Colonic mucosa (tissue), 4 donors: Measurements from ENCODE around the gene TNIK. TPM values are rescaled to one million over a fixed set of nuclear protein-coding genes. Genes with fewer than 3 reads are reported as not detected.

Source experiments
- DNase-seq: peaks from one replicate; pipeline ENCODE4 v3.0.0-alpha.2; 2020
- H3K27ac ChIP-seq: fragments of 200-600 bp; one replicate; pipeline ENCODE4 v1.8.0; 2021
- H3K27me3 ChIP-seq: fragments of 200-600 bp; one replicate; pipeline ENCODE4 v1.8.0; 2021
- H3K36me3 ChIP-seq: fragments of 200-600 bp; one replicate; pipeline ENCODE4 v1.8.0; 2021
- H3K4me1 ChIP-seq: fragments of 200-600 bp; one replicate; pipeline ENCODE4 v1.8.0; 2021; ENCODE audit warnings: mild to moderate bottlenecking
- H3K4me3 ChIP-seq: fragments of 200-600 bp; one replicate; pipeline ENCODE4 v1.8.0; 2021
- H3K9ac ChIP-seq, 2 donors: one replicate each; pipeline ENCODE4 v1.7.0; 2013; ENCODE audit warnings: control low read depth in 2 of 2, low read depth in 2 of 2, low read length in 2 of 2
- H3K9me3 ChIP-seq: fragments of 200-600 bp; one replicate; pipeline ENCODE4 v1.8.0; 2021
- intact Hi-C: fragments of 100-400 bp; cut with DNase I; formaldehyde crosslinking; loops from one replicate; pipeline ENCODE4 v1.14.1; 2022
- total RNA-seq, 2 donors: library from RNA; stranded (reverse); fragmentation: NEBNext Ultra II Directional in 1 of 2; extraction: Animal tissue kit (Norgen Biotek cat#: 25700) in 1 of 2; gene quantifications; one replicate each; pipeline ENCODE4 v1.2.1, GENCODE V29; 2021
- TF ChIP-seq, protein P1 (sequence below): fragments of 200-600 bp; IDR thresholded peaks from one replicate; pipeline ENCODE4 v1.8.0; 2022; ENCODE audit warnings: antibody characterized with exemption, mild to moderate bottlenecking
- donor health status: healthy.
- donor health status: DM: no; HTN: no; CAD: no.
- donor health status: DM: no; HTN: no; CAD: no.

Gene TNIK
- total RNA-seq, 2 donors from 2014 or later: 19.9 to 30.9 TPM

DNA sequence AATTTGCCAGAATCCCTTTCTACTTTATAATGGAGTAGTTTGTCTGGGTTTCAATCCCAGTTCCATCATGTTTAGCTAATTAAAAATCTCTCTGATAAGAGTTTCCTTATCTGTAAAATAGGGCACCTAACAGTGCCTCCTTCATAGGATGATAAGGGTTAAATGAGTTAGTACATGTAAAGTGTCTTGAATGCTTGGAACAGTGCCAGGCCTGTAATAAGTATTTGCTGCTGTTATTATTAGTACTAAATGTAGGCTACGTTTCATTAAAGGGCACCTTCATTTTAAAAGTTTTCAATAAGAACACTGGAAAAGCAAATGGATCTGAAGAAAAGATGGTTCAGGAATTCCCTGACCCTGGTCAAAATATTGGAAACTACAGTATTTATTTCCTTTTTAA lies 421.9 kb downstream of the TNIK start:
- intact Hi-C loops: no loop called here
- Histone ChIP-seq H3K36me3 (no peaks in the 10 kb centered on the region), H3K27ac (no peak overlapping the region), H3K9ac (no peak overlapping the region), H3K4me1 (no peaks in the 10 kb centered on the region), H3K9me3 (no peaks in the 10 kb centered on the region), H3K27me3 (no peaks in the 10 kb centered on the region), H3K4me3 (no peak overlapping the region)
- DNase-seq: no peak
- TF ChIP-seq, protein P1, sequence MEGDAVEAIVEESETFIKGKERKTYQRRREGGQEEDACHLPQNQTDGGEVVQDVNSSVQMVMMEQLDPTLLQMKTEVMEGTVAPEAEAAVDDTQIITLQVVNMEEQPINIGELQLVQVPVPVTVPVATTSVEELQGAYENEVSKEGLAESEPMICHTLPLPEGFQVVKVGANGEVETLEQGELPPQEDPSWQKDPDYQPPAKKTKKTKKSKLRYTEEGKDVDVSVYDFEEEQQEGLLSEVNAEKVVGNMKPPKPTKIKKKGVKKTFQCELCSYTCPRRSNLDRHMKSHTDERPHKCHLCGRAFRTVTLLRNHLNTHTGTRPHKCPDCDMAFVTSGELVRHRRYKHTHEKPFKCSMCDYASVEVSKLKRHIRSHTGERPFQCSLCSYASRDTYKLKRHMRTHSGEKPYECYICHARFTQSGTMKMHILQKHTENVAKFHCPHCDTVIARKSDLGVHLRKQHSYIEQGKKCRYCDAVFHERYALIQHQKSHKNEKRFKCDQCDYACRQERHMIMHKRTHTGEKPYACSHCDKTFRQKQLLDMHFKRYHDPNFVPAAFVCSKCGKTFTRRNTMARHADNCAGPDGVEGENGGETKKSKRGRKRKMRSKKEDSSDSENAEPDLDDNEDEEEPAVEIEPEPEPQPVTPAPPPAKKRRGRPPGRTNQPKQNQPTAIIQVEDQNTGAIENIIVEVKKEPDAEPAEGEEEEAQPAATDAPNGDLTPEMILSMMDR: no peak

DNA sequence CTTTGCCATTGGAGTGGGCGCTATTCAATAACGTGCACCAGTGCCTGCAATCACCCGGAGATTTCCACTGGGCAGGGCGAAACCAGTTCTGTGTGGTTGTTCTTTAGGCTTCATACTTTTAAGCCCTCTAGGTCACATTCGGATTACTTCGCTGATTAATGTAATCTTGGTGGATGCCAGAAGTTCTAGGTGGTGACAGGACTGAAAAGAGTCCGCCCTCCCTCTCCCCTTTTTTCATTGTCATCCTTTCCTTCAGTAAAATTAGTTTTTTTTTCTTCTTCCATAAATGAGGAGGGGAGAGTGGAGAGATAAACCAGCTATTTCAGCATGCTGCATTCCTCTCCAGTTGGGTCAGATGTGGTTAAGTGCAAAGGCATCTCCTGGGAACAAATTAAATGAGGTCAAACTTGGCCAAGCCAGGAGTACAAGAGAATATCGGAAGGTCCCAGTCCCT lies 431.4 kb downstream of the TNIK start:
- no peak for DNase-seq
- H3K9ac ChIP-seq: peak overlapping the region in 1 of 2 donors; percentile 28

DNA sequence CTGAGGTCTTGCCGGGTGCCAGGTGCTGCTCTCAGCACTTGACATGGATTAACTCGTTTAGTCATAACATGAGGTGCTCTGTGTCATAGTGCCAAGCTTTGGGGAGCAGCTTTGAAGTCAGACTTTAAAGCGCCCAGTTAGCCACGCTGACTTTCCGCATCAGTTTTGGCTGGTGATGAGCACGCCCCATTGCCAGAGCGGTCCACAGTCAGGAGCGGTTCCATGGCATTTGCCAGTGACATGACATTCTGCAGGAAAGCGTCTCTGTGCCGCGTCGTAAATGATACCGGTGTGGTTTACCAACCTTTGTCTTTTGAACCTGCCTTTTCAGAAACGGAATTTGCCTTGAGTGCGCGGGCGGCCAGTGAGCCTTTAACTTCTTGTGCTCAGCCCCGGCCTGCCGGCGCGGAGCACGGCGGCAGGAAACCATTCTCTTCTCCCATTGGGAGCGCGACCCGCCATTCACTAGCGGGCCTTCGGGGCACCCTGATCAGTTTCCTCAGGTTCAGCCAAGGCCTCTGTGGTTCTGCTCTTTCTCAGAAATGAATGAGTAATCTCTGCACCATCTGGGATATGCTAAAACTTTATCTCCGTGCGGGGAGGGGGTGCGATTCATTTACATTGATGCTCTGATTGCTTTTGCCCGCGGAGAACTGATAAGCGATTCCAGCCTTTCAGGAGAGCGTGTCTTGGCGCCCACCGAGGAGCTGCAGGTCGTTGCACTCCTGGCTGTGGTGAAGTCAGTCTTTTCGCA lies 432.0 kb downstream of the TNIK start:
- DNase-seq: peak; percentile 31
- no peaks in the 10 kb centered on the region for H3K27me3 ChIP-seq
- peak overlapping the region; percentile 4 for H3K4me3 ChIP-seq
- TF ChIP-seq, protein P1: no peak
- intact Hi-C loops: no loop called here
- no peaks in the 10 kb centered on the region for H3K36me3 ChIP-seq
- H3K27ac ChIP-seq: no peak overlapping the region
- peak overlapping the region in 1 of 2 donors; percentile 28 for H3K9ac ChIP-seq
- no peaks in the 10 kb centered on the region for H3K9me3 ChIP-seq
- H3K4me1 ChIP-seq: no peaks in the 10 kb centered on the region

More for the DNA sequence above, 431.4 kb downstream of the TNIK start:
- intact Hi-C loops: no loop called here
- no peaks in the 10 kb centered on the region for H3K4me1 ChIP-seq
- no peaks in the 10 kb centered on the region for H3K9me3 ChIP-seq
- TF ChIP-seq, protein P1: no peak
- no peak overlapping the region for H3K27ac ChIP-seq
- no peak overlapping the region for H3K4me3 ChIP-seq
- no peaks in the 10 kb centered on the region for H3K36me3 ChIP-seq
- no peaks in the 10 kb centered on the region for H3K27me3 ChIP-seq

DNA sequence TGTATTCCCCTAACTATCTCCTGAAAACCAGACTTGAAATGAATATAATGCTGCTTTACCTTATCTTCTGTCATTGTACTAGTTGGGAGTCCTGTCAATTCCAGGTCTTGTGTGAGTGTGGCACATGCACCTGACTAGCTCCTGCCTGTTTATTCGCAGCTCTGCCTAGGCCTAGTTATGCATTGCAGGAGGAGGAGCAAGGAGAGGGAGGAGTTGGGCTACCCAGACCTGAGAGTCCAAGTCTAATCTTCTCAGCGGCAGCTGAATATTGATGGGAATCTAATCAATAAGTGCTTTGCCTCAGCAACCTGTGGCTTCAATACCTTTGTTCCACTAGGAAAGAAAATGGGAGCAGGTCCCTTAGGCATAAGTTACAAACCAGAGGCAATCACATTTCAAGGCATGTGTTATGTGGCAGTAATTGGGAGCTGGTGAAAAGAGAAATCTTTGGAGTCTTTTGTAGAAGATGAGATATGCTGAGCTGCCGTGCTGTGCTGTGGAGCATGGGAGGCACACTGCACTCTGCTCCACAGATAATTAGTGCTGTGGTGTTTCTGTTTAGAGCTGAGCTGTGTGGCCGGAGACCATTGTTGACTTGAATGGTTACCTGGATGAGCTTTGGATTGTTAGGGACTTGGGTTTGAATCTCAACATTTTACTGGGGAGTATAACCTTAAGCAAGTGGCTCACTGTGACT lies 433.5 kb downstream of the TNIK start, which contains the start of gene SLC2A2:
Gene SLC2A2 (minus strand): TSS at position 124 of the 697 bp plus-strand sequence. CDS start 50 bp downstream, at position 74.
- Histone ChIP-seq H3K36me3 (no peaks in the 10 kb centered on the region), H3K27ac (no peak within 1 kb of the TSS), H3K9ac (no peak within 1 kb of the TSS), H3K4me1 (no peaks in the 10 kb centered on the region), H3K27me3 (no peaks in the 10 kb centered on the region), H3K4me3 (no peak within 1 kb of the TSS), H3K9me3 (no peaks in the 10 kb centered on the region)
- intact Hi-C loops: no loop called here
- TF ChIP-seq, protein P1: no peak
- DNase-seq: no peak

DNA sequence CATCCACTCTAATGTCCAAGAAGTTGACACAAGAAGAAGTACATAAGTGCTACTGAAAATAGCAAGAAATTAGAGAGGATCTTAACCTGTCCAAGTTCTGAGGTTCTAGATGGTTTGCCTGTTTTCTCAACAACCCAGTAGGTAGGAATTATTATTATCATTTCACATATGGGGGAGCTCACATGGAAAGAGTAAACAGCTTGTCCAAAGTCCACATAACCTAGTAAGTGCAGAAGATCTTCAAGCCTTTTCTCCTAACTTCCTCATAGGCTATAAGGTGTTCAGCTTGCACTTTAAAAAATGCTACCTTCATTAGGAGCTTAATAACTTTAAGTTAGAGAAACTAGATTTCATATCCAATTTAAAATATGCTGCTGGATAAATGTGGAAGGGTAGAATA lies 436.6 kb downstream of the TNIK start:
- intact Hi-C loops: no loop called here
- no peak overlapping the region for H3K4me3 ChIP-seq
- H3K9me3 ChIP-seq: no peaks in the 10 kb centered on the region
- no peak for DNase-seq
- no peaks in the 10 kb centered on the region for H3K4me1 ChIP-seq
- no peaks in the 10 kb centered on the region for H3K36me3 ChIP-seq
- no peak overlapping the region for H3K27ac ChIP-seq
- TF ChIP-seq, protein P1: no peak
- no peak overlapping the region for H3K9ac ChIP-seq
- no peaks in the 10 kb centered on the region for H3K27me3 ChIP-seq
